ENCODE measurements around the gene TANGO6. TPM values are rescaled to one million over a fixed set of nuclear protein-coding genes. Genes with fewer than 3 reads are reported as not detected.

Gene TANGO6
- total RNA-seq, 2 donors from 2014 or later, result 20.0 to 24.8 TPM

DNA sequence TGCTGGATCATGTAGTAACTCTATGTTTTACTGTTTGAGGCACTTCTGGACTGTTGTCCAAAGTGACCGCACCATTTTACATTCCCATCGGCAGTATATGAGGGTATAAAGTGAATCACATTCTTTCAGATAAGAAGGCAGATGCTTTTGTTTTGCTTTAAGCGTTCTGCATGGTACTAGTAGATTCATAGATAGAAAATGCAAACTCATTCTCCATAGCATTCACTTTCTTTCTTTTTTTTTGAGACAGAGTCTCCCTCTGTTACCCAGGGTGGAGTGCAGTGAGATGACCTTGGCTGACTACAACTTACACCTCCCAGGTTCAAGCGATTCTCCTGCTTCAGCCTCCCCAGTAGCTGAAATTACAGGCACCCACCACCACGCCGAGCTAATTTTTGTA is 40.4 kb downstream of the TANGO6 start:
- H3K36me3 Mint-ChIP-seq (ENCODE audit: insufficient read depth in 2 of 2), result peaks cover 0 to 5% of the 10 kb centered on the region in 2 donors
- no peak overlapping the region for H3K4me3 Mint-ChIP-seq
- H3K9me3 Mint-ChIP-seq, result no peaks in the 10 kb centered on the region
- no peak overlapping the region for H3K27ac Mint-ChIP-seq
- no peaks in the 10 kb centered on the region for H3K27me3 Mint-ChIP-seq (ENCODE audit: low read depth)
- H3K4me1 Mint-ChIP-seq (ENCODE audit: low read depth), result no peaks in the 10 kb centered on the region
- ATAC-seq (replicated peaks in 1 of 2), result no peak
- DNase-seq, result no peak

DNA sequence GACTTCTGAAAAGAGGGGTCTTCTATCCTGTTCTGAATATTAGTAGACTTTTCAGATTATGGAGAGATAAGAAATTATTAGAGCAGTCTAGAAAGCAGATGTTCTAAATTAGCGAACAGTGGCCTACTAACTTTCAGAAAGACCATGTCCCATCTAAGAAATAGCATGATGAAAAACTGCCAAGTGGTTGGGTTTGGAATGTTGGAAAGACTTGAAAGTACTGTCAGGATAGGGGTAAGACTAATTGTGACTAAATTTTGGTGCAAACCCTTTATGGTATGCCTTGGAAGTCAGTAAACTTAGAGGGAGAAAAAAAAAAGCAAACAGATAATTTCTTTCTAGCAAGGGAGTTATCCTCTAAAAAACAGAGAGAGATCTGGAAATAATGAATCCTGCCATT is 41.1 kb downstream of the TANGO6 start:
- Mint-ChIP-seq H3K27me3 (ENCODE audit: low read depth) (no peaks in the 10 kb centered on the region), H3K4me3 (no peak overlapping the region), H3K4me1 (ENCODE audit: low read depth) (no peaks in the 10 kb centered on the region), H3K9me3 (no peaks in the 10 kb centered on the region), H3K36me3 (ENCODE audit: insufficient read depth in 2 of 2) (peaks cover 0 to 5% of the 10 kb centered on the region in 2 donors), H3K27ac (no peak overlapping the region)
- DNase-seq (no peak), ATAC-seq (replicated peaks in 1 of 2) (no peak)

DNA sequence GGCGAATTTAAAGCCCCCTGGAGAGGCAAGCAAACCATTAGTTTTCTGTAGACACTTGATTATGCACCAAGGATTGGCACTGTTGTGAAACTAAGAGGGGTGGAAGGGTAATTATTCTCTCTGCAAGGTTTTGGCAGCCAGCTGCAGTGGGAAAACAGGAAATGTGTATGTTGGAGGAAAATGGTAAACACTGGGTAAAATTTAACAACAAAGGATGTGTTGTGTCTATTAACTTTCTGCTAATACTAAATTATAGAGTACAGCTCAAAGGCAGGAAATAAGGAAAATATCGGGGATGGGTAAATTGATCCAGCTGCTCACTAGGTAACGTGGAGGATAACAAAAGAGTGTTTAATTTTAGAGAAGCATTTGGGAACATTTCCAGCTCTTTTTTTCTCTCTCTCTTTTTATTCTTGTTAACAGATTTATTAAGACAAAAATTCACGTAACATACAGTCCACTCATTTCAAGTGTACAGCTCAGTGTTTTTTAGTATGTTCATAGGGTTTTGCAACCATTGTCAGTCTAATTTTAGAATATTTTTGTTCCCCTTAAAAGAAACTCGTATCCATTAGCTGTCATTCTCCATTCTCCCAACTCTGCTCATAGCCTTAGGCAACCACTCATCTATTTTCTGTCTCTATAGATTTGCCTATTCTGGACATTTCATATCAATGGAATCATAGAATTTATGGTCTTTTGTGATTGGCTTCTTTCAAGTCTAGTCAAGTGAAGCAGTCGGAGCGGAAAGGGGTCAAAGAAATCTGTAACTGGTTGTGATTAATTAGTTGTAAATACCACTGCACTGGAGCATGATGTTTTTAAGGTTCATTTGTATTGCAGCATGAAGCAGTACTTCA is 41.8 kb downstream of the TANGO6 start:
- H3K4me1 Mint-ChIP-seq (ENCODE audit: low read depth), result no peaks in the 10 kb centered on the region

DNA sequence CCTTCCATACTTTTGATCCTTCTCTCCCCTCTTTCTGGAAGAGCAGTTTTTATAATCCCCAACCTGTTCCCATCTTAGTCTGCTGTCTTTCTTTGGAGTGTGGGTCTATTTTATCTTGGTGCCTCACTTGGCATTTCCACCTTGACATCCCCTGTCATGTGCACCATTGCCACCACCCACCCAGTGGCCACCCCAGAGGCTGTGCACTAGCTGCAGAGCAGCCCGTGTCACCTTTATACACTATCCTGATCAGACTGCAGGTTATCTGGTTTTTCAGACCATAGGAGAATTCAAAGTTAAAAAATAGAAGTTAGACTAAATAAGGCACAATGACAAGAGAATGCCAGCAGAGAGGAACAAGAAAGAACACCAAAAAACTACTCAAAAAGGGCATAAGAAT is 43.8 kb downstream of the TANGO6 start:
- ATAC-seq (replicated peaks in 1 of 2) (no peak), DNase-seq (no peak)
- no peak overlapping the region for H3K27ac Mint-ChIP-seq

More for the DNA sequence above, 41.8 kb downstream of the TANGO6 start:
- Mint-ChIP-seq H3K36me3 (ENCODE audit: insufficient read depth in 2 of 2) (peaks cover 0 to 5% of the 10 kb centered on the region in 2 donors), H3K4me3 (no peak overlapping the region), H3K27ac (no peak overlapping the region), H3K9me3 (no peaks in the 10 kb centered on the region), H3K27me3 (ENCODE audit: low read depth) (no peaks in the 10 kb centered on the region)
- ATAC-seq (replicated peaks in 1 of 2) (no peak), DNase-seq (no peak)

DNA sequence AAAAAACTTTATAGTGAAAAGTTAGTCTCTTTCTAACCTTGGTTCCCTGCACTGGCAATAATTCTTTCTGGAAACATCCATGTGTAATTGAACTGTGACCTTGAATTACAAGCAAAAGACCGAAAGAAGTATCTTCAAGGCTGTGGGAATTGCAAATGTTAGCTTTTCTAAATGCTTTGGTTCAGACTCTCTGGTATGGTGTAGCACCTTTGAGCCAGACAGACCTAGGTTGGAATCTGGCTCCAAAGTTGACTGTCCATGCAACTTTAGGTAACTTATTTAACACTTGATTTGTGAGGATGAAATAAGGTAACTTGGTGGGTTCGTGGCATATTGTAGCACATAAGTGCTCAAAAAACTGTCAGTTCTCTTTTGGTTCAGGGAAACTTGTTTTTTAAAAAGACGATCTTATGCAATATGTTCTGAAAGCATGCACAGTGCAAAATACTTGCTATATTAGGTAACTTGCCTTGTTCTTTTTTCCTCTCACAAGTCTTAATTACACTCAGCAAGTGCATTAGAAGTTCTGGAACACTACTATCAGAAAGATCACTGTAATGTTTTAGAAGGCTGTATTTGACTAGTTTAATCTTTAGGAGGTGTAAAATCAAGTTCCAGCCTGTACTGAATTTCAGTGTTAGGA is 46.3 kb downstream of the TANGO6 start:
- Mint-ChIP-seq H3K27ac (no peak overlapping the region), H3K36me3 (ENCODE audit: insufficient read depth in 2 of 2) (peaks cover 0 to 3% of the 10 kb centered on the region in 2 donors), H3K4me1 (ENCODE audit: low read depth) (no peaks in the 10 kb centered on the region), H3K4me3 (no peak overlapping the region), H3K9me3 (no peaks in the 10 kb centered on the region), H3K27me3 (ENCODE audit: low read depth) (no peaks in the 10 kb centered on the region)
- ATAC-seq (replicated peaks in 1 of 2), result no peak
- no peak for DNase-seq

More for the DNA sequence above, 43.8 kb downstream of the TANGO6 start:
- H3K27me3 Mint-ChIP-seq (ENCODE audit: low read depth), result no peaks in the 10 kb centered on the region
- H3K9me3 Mint-ChIP-seq, result no peaks in the 10 kb centered on the region
- H3K4me3 Mint-ChIP-seq, result no peak overlapping the region
- no peaks in the 10 kb centered on the region for H3K4me1 Mint-ChIP-seq (ENCODE audit: low read depth)
- peaks cover 0 to under 1% of the 10 kb centered on the region in 2 donors for H3K36me3 Mint-ChIP-seq (ENCODE audit: insufficient read depth in 2 of 2)

DNA sequence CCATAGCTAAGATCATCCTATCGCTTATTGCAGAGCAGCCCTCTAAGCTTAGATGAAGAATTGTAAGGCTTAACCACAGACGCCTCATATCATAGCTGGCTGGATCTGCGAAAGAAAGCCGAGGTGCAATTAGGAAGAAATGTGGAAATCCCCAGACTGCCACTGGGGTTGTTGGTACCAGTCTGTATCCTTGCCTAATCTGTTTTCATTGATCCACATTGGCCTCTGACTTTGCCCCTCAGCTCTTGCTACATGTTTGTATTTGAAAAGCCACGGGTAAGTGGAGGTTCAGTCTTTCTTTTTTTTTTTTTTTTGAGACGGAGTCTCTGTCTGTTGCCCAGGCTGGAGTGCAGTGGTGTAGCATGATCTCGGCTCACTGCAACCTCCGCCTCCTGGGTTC is 48.9 kb downstream of the TANGO6 start:
- ATAC-seq (replicated peaks in 1 of 2) (no peak), DNase-seq (no peak)
- Mint-ChIP-seq H3K27ac (no peak overlapping the region), H3K27me3 (ENCODE audit: low read depth) (no peaks in the 10 kb centered on the region), H3K9me3 (no peaks in the 10 kb centered on the region), H3K36me3 (ENCODE audit: insufficient read depth in 2 of 2) (peaks cover 0 to 3% of the 10 kb centered on the region in 2 donors), H3K4me3 (no peak overlapping the region), H3K4me1 (ENCODE audit: low read depth) (no peaks in the 10 kb centered on the region)

DNA sequence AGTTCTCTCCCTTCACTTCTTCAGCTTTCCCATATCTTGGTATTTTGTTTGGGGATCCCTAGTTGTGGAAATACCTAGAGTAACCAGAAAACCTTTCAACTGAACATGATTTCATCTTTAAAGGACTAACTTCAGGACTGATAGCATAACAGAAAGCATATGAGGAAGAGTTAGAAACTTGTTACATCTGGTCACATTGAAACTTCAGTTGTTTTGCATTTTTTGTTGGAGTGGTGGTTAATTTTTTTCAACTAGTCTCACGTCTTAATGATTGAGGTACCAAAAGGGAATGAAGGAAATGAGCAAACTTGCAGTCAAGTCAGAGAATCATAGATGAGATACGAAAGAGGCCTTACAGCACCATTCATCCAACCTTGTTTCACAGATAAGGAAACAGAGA is 49.6 kb downstream of the TANGO6 start:
- Mint-ChIP-seq H3K4me3 (no peak overlapping the region), H3K4me1 (ENCODE audit: low read depth) (no peaks in the 10 kb centered on the region), H3K27me3 (ENCODE audit: low read depth) (no peaks in the 10 kb centered on the region), H3K27ac (no peak overlapping the region), H3K36me3 (ENCODE audit: insufficient read depth in 2 of 2) (peaks cover 0 to 3% of the 10 kb centered on the region in 2 donors), H3K9me3 (no peaks in the 10 kb centered on the region)
- DNase-seq, result no peak
- ATAC-seq (replicated peaks in 1 of 2), result no peak

DNA sequence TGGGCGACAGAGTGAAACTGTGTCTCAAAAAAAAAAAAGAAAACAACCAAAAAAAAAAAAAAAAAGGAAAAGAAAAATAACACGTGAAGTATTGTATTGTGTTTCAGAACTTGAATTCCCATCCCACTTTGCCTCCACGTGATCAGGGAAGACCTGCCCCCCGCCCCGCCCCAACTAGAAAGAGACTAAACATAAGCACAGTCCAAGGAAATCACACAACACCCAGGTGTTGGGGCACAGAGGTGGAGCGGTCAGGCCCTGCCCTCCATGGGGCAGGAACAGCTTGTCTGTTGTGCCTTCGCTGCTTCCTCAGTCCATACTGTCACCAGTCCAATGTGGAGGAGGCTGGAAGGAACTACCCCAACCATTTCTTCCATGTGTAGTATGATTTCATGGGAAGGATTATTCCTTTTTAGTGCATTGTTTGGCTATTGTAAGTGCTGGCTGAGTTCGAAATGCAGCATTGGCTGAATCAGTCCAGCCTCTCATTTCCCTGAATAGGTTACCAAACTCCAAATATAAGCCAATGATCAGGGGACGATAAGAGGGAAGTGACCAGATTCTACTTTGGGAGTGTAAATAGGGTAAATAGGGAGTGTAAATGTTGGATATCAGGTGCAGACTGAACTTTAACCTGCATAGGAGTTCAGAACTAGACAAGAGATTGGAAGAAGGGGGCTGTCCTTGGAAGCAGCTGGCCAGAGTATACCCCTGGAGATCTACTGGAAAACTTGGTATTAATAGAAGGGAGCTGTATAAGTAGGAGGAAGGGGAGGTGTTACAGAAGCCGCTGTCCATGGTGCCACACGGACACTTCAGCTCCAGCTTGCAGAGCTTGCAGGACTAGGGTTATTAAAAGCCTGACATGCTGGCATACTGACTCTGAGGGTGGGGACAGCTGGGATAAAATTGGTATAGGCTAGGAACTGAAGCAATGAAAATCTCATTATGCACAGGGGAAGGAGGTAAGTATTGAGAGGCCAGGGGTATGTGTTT is 50.7 kb downstream of the TANGO6 start:
- Mint-ChIP-seq H3K27ac (no peak overlapping the region), H3K9me3 (no peaks in the 10 kb centered on the region), H3K4me3 (no peak overlapping the region), H3K4me1 (ENCODE audit: low read depth) (no peaks in the 10 kb centered on the region), H3K27me3 (ENCODE audit: low read depth) (no peaks in the 10 kb centered on the region), H3K36me3 (ENCODE audit: insufficient read depth in 2 of 2) (peaks cover 0 to 3% of the 10 kb centered on the region in 2 donors)
- ATAC-seq (replicated peaks in 1 of 2) (no peak), DNase-seq (no peak)

DNA sequence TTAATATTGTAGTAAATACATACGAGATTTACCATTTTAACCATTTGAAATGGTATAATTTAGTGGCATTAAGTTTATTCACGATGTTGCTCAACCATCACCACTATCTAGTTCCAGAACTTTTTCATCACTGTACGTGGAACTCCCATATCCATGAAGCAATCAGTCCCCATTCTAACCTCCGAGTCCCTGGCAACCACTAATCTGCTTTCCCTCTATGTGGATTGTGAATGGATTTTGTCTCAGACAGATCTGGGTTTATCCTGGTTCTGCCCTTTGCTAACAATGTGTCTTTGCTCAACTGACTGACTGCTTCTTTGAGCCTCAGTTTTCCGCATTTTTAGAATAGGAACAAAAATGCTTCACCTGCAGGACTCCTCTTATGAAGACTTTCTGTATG is 51.4 kb downstream of the TANGO6 start:
- H3K27me3 Mint-ChIP-seq (ENCODE audit: low read depth), result no peaks in the 10 kb centered on the region
- H3K4me3 Mint-ChIP-seq, result no peak overlapping the region
- no peaks in the 10 kb centered on the region for H3K4me1 Mint-ChIP-seq (ENCODE audit: low read depth)
- no peaks in the 10 kb centered on the region for H3K9me3 Mint-ChIP-seq
- H3K27ac Mint-ChIP-seq, result no peak overlapping the region
- peaks cover 0 to 3% of the 10 kb centered on the region in 2 donors for H3K36me3 Mint-ChIP-seq (ENCODE audit: insufficient read depth in 2 of 2)
- DNase-seq (no peak), ATAC-seq (replicated peaks in 1 of 2) (no peak)

DNA sequence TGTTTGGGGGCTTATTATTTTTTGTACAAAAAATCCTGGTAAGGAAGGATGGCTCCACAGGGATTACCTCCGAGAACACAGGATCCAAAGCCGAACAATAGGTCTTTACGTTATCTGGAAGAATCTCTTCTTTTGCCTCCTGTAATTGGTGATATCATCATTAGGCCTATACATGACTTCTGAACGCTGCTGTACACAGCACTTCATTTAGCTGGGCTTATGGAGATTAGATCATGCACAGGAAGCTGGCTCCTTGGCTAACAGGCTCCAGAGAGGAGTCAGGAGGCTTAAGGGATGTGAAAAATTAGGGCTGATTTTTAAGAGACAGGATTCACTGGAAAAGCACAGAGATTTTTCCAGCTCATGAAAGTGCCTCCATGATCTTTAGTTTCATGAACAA is 54.7 kb downstream of the TANGO6 start:
- DNase-seq (no peak), ATAC-seq (replicated peaks in 1 of 2) (no peak)
- H3K27ac Mint-ChIP-seq, result no peak overlapping the region
- H3K4me3 Mint-ChIP-seq, result no peak overlapping the region
- H3K36me3 Mint-ChIP-seq (ENCODE audit: insufficient read depth in 2 of 2), result no peaks in the 10 kb centered on the region
- H3K9me3 Mint-ChIP-seq, result no peaks in the 10 kb centered on the region
- no peaks in the 10 kb centered on the region for H3K27me3 Mint-ChIP-seq (ENCODE audit: low read depth)
- no peaks in the 10 kb centered on the region for H3K4me1 Mint-ChIP-seq (ENCODE audit: low read depth)

DNA sequence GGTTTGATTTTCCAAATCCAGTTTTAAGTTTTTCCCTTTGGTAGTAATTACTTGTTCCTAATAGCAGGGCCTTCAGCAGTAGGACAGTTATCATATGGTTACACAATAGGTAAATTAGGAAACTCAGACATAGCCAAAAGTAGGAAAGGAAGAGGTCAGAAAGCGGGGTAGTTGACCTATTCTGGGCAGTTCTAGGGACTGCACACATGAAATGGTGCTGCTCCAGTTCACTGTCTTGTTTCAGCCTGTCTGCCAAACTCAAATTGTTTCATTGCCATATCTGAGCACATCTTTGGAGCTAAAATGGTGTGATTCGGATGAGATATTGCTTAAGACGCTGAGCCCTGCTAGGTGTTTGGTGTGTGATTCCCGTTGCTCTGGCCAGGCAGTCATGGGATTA is 56.7 kb downstream of the TANGO6 start:
- H3K27me3 Mint-ChIP-seq (ENCODE audit: low read depth), result no peaks in the 10 kb centered on the region
- no peaks in the 10 kb centered on the region for H3K36me3 Mint-ChIP-seq (ENCODE audit: insufficient read depth in 2 of 2)
- no peaks in the 10 kb centered on the region for H3K4me1 Mint-ChIP-seq (ENCODE audit: low read depth)
- peak overlapping the region; percentile 81 for H3K27ac Mint-ChIP-seq
- DNase-seq (no peak), ATAC-seq (replicated peaks in 1 of 2) (no peak)
- H3K4me3 Mint-ChIP-seq, result no peak overlapping the region
- no peaks in the 10 kb centered on the region for H3K9me3 Mint-ChIP-seq

DNA sequence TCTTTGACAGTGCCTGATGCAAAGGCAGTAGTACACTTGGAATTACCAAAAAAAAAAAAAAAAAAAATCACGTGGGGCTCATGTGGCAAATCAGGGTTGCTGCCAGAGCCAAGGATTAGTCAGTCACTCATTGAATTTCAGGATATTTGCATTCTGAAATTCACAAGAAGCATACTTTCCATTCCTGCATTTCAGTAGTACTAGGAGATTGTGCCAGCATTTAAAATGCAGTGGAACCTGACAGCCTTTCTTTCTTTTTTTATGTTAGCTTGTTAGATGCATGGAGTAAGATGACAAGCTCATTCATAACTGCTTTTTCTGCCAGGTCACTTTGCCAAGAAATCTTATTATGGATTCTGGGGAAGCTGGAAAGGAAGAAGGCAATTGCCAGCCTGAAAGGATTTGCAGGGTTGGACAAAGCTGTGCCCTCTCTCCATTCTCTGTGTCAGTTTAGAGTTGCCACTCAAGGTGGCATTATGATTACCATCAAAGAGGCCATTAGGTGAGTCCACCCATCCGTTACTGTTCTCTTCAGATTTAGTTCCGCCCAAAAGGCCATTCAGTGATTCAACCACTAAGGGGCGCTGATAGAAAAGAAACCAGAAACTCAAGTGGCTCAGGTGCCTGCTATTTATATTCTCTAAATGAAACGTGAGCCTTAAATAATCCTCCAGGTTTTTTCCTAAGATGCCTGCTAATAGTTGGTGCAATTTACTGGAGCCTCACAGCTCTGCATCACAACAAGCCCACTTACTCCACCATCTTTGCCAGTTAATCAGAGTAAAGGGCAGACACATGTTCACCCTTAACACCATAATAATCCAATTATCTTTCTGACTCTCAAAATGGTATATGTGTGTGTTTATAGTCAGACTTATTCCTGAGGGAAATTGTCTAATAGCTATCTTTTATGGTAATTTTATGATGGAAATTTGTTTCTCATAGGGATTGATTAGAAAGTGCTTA is 59.0 kb downstream of the TANGO6 start:
- no peaks in the 10 kb centered on the region for H3K4me1 Mint-ChIP-seq (ENCODE audit: low read depth)
- no peak overlapping the region for H3K4me3 Mint-ChIP-seq
- no peak overlapping the region for H3K27ac Mint-ChIP-seq
- no peaks in the 10 kb centered on the region for H3K27me3 Mint-ChIP-seq (ENCODE audit: low read depth)
- ATAC-seq (replicated peaks in 1 of 2) (no peak), DNase-seq (peak; percentile 9 to 14)
- H3K36me3 Mint-ChIP-seq (ENCODE audit: insufficient read depth in 2 of 2), result no peaks in the 10 kb centered on the region
- H3K9me3 Mint-ChIP-seq, result no peaks in the 10 kb centered on the region

Data from activated T-cell treated with anti-CD3 and anti-CD28 coated beads, Interleukin-2, amount 50 U/mL, for 72 hours (primary cell).